Measurements from ENCODE around the gene P4HA2.

Gene P4HA2

DNA sequence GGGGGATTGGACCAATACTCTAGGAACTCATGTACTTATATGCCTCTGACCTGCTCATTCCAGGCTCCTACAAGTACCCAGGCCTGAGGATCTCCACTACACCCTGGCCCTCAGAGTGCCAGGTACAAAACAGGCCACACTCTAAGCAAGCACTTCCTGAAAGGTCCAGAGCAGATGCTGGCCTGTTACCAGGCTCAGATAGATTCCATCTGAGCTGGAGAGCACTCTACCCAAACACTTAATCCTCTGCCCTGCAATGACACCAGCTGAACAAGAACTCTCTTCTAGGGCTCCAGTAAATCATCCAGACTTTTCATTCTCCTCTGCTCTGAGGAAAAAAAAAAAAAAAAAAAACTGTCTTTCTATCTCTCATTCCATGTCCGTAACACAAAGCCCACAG, 2.9 kb downstream of the P4HA2 start:
- Mint-ChIP-seq H3K4me3 (no peak overlapping the region), H3K27me3 (peaks cover 19% of the 10 kb centered on the region), H3K4me1 (peaks cover 14% of the 10 kb centered on the region), H3K9me3 (no peaks in the 10 kb centered on the region), H3K27ac (no peak overlapping the region), H3K36me3 (no peaks in the 10 kb centered on the region)

DNA sequence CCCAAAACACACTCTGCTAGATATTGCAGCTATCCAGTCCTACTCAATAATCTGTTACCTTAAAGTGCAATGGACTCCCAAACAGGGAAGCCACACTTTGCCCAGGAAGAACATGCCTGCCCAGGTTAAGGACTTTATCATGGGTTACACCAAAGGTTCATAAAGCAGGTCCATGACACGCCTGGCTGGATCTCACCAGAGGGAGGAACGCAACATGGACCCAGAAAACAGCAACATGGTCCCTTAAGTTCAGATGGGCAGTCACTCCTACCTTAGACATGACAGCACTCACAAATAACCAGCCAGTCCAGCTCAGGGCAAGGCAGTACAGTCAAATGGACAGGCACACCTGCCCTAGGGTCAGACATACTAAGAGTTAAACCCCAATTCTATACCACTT, 3.8 kb downstream of the P4HA2 start:
- Mint-ChIP-seq H3K9me3 (no peaks in the 10 kb centered on the region), H3K4me3 (no peak overlapping the region), H3K27ac (no peak overlapping the region), H3K36me3 (no peaks in the 10 kb centered on the region), H3K27me3 (peaks cover 10% of the 10 kb centered on the region), H3K4me1 (peaks cover 12% of the 10 kb centered on the region)

GRCh38 chr5:132222649-132223038, 5.0 kb downstream of the P4HA2 start:
- peak overlapping the region; percentile 11 for H3K27ac Mint-ChIP-seq
- no peaks in the 10 kb centered on the region for H3K36me3 Mint-ChIP-seq
- no peak overlapping the region for H3K4me3 Mint-ChIP-seq
- peaks cover 10% of the 10 kb centered on the region for H3K27me3 Mint-ChIP-seq
- H3K4me1 Mint-ChIP-seq, result peaks cover 11% of the 10 kb centered on the region
- H3K9me3 Mint-ChIP-seq, result no peaks in the 10 kb centered on the region

GRCh38 chr5:132221781-132222648, 5.6 kb downstream of the P4HA2 start:
- Mint-ChIP-seq H3K27ac (peak overlapping the region; percentile 11), H3K4me3 (no peak overlapping the region), H3K4me1 (peaks cover 10% of the 10 kb centered on the region), H3K27me3 (peaks cover 9% of the 10 kb centered on the region), H3K9me3 (no peaks in the 10 kb centered on the region), H3K36me3 (no peaks in the 10 kb centered on the region)

- no peaks in the 10 kb centered on the region for H3K36me3 Mint-ChIP-seq
- no peak overlapping the region for H3K4me3 Mint-ChIP-seq
- no peaks in the 10 kb centered on the region for H3K9me3 Mint-ChIP-seq
- peaks cover under 1% of the 10 kb centered on the region for H3K27me3 Mint-ChIP-seq
- no peak overlapping the region for H3K27ac Mint-ChIP-seq
- H3K4me1 Mint-ChIP-seq, result peaks cover 4% of the 10 kb centered on the region
Measured at GRCh38 chr5:132220491-132220890, 7.2 kb downstream of the P4HA2 start.

DNA sequence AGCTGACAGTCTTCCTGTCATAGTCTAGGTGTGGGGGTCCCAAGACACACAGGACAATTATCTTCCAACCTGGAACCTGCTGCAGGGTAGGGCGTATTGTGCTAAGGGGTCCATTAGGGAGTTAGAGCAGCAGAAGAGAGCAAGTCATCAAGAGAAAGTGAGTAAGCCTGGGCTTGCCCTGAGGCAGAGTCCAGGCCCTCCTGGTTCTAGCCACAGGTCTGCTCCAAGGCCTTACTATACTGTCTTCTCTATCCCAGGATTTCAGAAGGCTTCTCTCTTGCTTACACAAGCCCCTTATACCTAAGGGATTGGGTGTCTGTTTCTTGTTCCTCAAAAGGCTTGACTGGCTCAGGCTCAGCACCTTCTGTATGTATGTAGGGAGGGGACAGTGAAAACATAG, 7.7 kb downstream of the P4HA2 start:
- Mint-ChIP-seq H3K4me1 (no peaks in the 10 kb centered on the region), H3K27ac (no peak overlapping the region), H3K4me3 (no peak overlapping the region), H3K9me3 (no peaks in the 10 kb centered on the region), H3K27me3 (no peaks in the 10 kb centered on the region), H3K36me3 (no peaks in the 10 kb centered on the region)

GRCh38 chr5:132219289-132219970, 8.2 kb downstream of the P4HA2 start:
- no peaks in the 10 kb centered on the region for H3K9me3 Mint-ChIP-seq
- H3K36me3 Mint-ChIP-seq, result no peaks in the 10 kb centered on the region
- H3K27ac Mint-ChIP-seq, result no peak overlapping the region
- H3K4me1 Mint-ChIP-seq, result no peaks in the 10 kb centered on the region
- no peaks in the 10 kb centered on the region for H3K27me3 Mint-ChIP-seq
- H3K4me3 Mint-ChIP-seq, result no peak overlapping the region

DNA sequence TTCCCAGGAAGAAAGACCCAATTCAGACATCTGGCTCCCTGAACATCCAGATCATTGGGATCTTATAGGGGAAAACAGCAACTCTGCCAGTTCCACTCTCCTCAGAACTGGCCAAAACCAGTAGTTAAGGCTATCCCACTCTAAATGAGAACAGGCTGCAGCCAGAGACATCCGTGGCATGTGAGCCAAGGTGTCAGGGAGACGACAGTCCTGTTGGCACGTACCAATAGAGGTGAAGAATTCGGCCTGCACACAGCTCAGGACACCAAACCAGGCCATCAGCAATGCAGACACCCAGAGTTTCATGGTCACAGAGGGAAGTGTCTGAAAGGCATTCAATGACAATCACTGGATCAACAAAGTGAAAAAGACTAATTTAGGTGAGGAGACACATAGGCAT, 9.3 kb downstream of the P4HA2 start:
- Mint-ChIP-seq H3K4me3 (no peak overlapping the region), H3K36me3 (no peaks in the 10 kb centered on the region), H3K9me3 (no peaks in the 10 kb centered on the region), H3K27ac (no peak overlapping the region), H3K4me1 (no peaks in the 10 kb centered on the region), H3K27me3 (no peaks in the 10 kb centered on the region)

GRCh38 chr5:132215329-132215728, 12.3 kb downstream of the P4HA2 start:
- Mint-ChIP-seq H3K36me3 (no peaks in the 10 kb centered on the region), H3K27me3 (no peaks in the 10 kb centered on the region), H3K4me3 (no peak overlapping the region), H3K27ac (no peak overlapping the region), H3K9me3 (no peaks in the 10 kb centered on the region), H3K4me1 (no peaks in the 10 kb centered on the region)

GRCh38 chr5:132214491-132214890, 13.2 kb downstream of the P4HA2 start:
- no peaks in the 10 kb centered on the region for H3K4me1 Mint-ChIP-seq
- no peak overlapping the region for H3K4me3 Mint-ChIP-seq
- no peaks in the 10 kb centered on the region for H3K27me3 Mint-ChIP-seq
- H3K36me3 Mint-ChIP-seq, result no peaks in the 10 kb centered on the region
- H3K27ac Mint-ChIP-seq, result no peak overlapping the region
- H3K9me3 Mint-ChIP-seq, result no peaks in the 10 kb centered on the region

DNA sequence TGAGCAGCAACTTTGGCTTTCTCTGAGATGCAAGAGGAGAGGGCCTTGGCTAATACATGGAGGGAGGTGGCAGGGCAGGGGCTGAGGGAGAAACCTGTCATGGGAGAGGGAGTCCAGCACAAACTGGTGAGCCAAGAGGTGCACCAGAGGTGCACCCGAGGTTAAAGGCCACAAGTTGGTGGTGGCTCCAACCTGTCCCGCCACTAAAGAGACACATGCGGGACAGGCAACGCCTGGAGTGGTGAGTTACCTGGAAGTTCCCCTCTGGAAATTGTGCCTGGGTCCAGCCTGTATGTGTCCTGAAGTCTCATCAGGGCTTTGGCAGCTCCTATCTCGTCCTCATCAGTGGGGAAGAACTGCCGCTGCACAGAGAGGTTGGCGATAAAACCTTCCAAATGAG, 14.0 kb downstream of the P4HA2 start:
- Mint-ChIP-seq H3K27ac (no peak overlapping the region), H3K4me1 (no peaks in the 10 kb centered on the region), H3K27me3 (no peaks in the 10 kb centered on the region)

DNA sequence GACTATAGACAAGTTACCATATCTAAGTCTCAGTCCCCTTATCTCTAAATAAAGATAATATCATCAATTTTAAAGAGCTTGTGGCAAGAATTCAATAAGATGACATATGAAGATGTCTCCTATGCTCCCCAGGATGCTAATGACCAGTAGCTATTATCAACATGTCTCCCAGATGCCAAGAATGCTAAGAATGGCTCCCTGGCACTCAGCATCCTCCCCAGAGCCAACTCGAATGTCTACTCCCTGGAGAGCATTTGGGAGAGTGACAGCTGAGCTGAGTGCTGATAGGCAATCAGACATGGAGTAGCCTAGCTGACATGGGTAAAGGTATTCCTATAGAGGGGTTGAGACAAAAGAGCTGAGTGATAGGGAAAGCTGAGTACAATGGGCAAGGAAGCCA, 15.9 kb downstream of the P4HA2 start:
- Mint-ChIP-seq H3K36me3 (no peaks in the 10 kb centered on the region), H3K27ac (no peak overlapping the region), H3K9me3 (no peaks in the 10 kb centered on the region), H3K4me3 (no peak overlapping the region), H3K27me3 (no peaks in the 10 kb centered on the region), H3K4me1 (no peaks in the 10 kb centered on the region)

More for the DNA sequence above, 14.0 kb downstream of the P4HA2 start:
- Mint-ChIP-seq H3K9me3 (no peaks in the 10 kb centered on the region), H3K36me3 (no peaks in the 10 kb centered on the region), H3K4me3 (no peak overlapping the region)

GRCh38 chr5:132210944-132211343, 16.7 kb downstream of the P4HA2 start:
- Mint-ChIP-seq H3K27me3 (no peaks in the 10 kb centered on the region), H3K9me3 (no peaks in the 10 kb centered on the region), H3K4me1 (no peaks in the 10 kb centered on the region), H3K36me3 (no peaks in the 10 kb centered on the region), H3K27ac (no peak overlapping the region), H3K4me3 (no peak overlapping the region)

DNA sequence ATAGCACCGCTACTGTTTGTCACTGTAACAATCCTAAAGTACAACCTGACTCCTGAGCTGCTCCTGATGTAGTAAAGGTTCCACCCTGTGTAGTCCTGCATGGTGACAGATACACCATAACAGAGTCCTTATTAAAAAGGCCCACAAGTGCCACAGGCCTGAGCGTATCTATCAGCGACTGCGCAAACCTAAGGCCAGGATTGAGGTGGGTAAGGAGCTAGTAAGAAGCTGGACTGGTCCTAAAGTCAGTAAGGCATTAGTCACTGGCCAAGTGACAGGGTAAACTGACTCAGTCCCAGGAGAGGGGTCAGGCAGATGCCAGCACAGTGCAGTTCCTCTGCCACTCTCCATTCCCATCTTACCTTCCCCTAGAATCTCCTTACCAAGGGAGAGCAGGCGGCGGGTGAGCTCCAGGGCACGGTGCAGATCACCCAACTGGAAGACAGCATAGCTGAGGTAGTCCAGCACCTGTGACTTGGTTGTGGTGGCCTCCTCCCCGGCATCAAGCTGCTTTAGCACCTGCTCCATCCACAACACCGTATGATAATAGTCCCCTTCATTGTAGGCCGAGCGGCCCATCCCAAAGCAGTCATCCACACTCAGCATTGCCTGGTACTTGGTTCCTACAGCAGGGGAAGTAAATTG, 17.6 kb downstream of the P4HA2 start:
- H3K27me3 Mint-ChIP-seq, result no peaks in the 10 kb centered on the region
- H3K27ac Mint-ChIP-seq, result no peak overlapping the region
- H3K4me3 Mint-ChIP-seq, result no peak overlapping the region
- H3K36me3 Mint-ChIP-seq, result no peaks in the 10 kb centered on the region
- no peaks in the 10 kb centered on the region for H3K9me3 Mint-ChIP-seq
- H3K4me1 Mint-ChIP-seq, result no peaks in the 10 kb centered on the region

DNA sequence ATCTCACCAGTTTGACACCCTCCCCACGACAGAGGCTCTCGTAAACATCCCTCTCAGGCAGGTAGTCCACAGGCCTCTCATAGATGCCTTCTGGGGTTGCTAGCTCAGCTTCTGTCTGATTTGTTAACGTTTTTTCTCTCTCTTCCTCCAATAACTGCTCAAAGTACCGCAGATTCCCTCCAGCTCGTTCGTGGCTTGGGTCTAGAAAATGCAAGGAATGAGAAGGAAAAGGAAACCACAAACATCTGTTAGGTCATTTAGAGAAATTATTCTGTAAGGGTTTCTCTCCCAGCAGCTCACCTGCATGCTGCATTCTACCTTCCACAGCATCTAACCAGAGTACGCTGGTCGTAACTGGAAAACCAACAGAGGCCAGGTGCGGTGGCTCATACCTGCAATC, 18.5 kb downstream of the P4HA2 start:
- no peaks in the 10 kb centered on the region for H3K36me3 Mint-ChIP-seq
- no peaks in the 10 kb centered on the region for H3K9me3 Mint-ChIP-seq
- H3K27ac Mint-ChIP-seq, result no peak overlapping the region
- H3K27me3 Mint-ChIP-seq, result no peaks in the 10 kb centered on the region
- H3K4me3 Mint-ChIP-seq, result no peak overlapping the region
- H3K4me1 Mint-ChIP-seq, result no peaks in the 10 kb centered on the region

GRCh38 chr5:132207778-132208177, 19.9 kb downstream of the P4HA2 start:
- no peaks in the 10 kb centered on the region for H3K9me3 Mint-ChIP-seq
- no peaks in the 10 kb centered on the region for H3K27me3 Mint-ChIP-seq
- H3K27ac Mint-ChIP-seq, result no peak overlapping the region
- no peaks in the 10 kb centered on the region for H3K4me1 Mint-ChIP-seq
- H3K4me3 Mint-ChIP-seq, result no peak overlapping the region
- H3K36me3 Mint-ChIP-seq, result no peaks in the 10 kb centered on the region
